Panc1 (cell line): ENCODE measurements around the gene ACTN3.

Source experiments
- CTCF ChIP-seq: fragments of 450-650 bp; IDR thresholded peaks from 2 replicates; pipeline ENCODE4 v1.5.1; 2017; ENCODE audit warnings: mild to moderate bottlenecking
- POLR2AphosphoS5 ChIP-seq: IDR thresholded peaks from 2 replicates; pipeline ENCODE4 v1.6.1; 2012; ENCODE audit warnings: mild to moderate bottlenecking, low read depth, low read length, moderate library complexity
- REST ChIP-seq, 2 experiments: IDR thresholded peaks; 2 replicates each; pipeline ENCODE4 v1.6.1; 2011 to 2012; ENCODE audit warnings: low read depth in 2 of 2, control low read depth in 1 of 2, low read length in 1 of 2, mild to moderate bottlenecking in 1 of 2, moderate library complexity in 1 of 2; ENCODE audit not compliant: insufficient read depth in 1 of 2
- SIN3A ChIP-seq: IDR thresholded peaks from 2 replicates; pipeline ENCODE4 v1.6.1; 2012; ENCODE audit warnings: low read depth, mild to moderate bottlenecking, low read length, moderate library complexity, borderline replicate concordance; ENCODE audit not compliant: insufficient read depth
- TCF7L2 ChIP-seq: IDR thresholded peaks from 2 replicates; pipeline ENCODE4 v1.6.1; 2011; ENCODE audit warnings: mild to moderate bottlenecking, low read depth, low read length, inconsistent platforms

DNA sequence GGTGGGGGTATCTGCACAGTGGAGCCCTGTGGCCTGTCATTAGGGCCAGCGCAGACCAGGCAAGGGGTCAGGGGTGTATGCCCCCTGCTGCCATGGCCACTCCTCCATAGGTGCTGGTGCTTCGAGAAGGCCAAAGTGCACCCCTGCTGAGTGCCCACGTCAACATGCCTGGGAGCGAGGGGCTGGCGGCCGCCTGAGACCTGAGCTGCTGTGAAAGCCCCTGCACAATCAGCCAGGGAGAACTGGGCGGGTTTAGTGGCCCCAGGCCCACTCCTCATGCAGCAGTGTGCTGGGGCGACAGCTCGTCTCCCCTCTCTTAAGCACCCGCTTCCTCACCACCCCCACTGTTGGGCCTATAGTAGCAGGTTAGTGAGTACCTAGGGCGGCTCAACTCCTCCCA, 14.9 kb upstream of the ACTN3 start:
- no peak for TF ChIP-seq CTCF
- TF ChIP-seq TCF7L2 = no peak
- TF ChIP-seq REST (IDR thresholded peaks at IDR 0.05; ENCODE audit: insufficient read depth in 1 of 2, low read depth in 2 of 2, low read length in 1 of 2) = no peak
- no peak for TF ChIP-seq POLR2AphosphoS5
- no peak for TF ChIP-seq SIN3A
